Trophoblast cell (in vitro differentiated cells and primary cell): ENCODE results near the gene BTBD9.

Experiments
- DNase-seq, 2 donors: peaks; one replicate each; pipeline ENCODE4 v3.0.0-alpha.2; 2016
- H2AFZ ChIP-seq: 2 replicates; pipeline ENCODE4 v1.6.1; 2013; ENCODE audit warnings: low read length, moderate library complexity, mild to moderate bottlenecking; ENCODE audit not compliant: insufficient read depth, poor library complexity
- H2AK5ac ChIP-seq: 2 replicates; pipeline ENCODE4 v1.6.1; 2013; ENCODE audit warnings: mild to moderate bottlenecking, low read length
- H2BK120ac ChIP-seq: 2 replicates; pipeline ENCODE4 v1.6.1; 2013; ENCODE audit warnings: low read length, mild to moderate bottlenecking, moderate library complexity; ENCODE audit not compliant: insufficient read depth, poor library complexity
- H2BK12ac ChIP-seq: 2 replicates; pipeline ENCODE4 v1.6.1; 2013; ENCODE audit warnings: mild to moderate bottlenecking, low read length, moderate library complexity
- H2BK5ac ChIP-seq: 2 replicates; pipeline ENCODE4 v1.6.1; 2013; ENCODE audit warnings: low read length, low read depth, moderate library complexity, mild to moderate bottlenecking; ENCODE audit not compliant: poor library complexity
- H3K14ac ChIP-seq: 2 replicates; pipeline ENCODE4 v1.6.1; 2013; ENCODE audit warnings: mild to moderate bottlenecking, low read length
- H3K18ac ChIP-seq: 2 replicates; pipeline ENCODE4 v1.6.1; 2013; ENCODE audit warnings: mild to moderate bottlenecking, low read length
- H3K23ac ChIP-seq: 2 replicates; pipeline ENCODE4 v1.6.1; 2013; ENCODE audit warnings: low read length
- H3K27ac ChIP-seq: 2 replicates; pipeline ENCODE4 v1.5.1; 2013; ENCODE audit warnings: low read depth, mild to moderate bottlenecking, inconsistent platforms, low read length, moderate library complexity
- H3K27me3 ChIP-seq: 2 replicates; pipeline ENCODE4 v1.6.1; 2013; ENCODE audit warnings: inconsistent platforms, mild to moderate bottlenecking, low read length, moderate library complexity; ENCODE audit not compliant: insufficient read depth
- H3K36me3 ChIP-seq, 2 experiments: 1 replicate in 1 of 2; 2 replicates in 1 of 2; pipeline ENCODE4 v1.6.1; 2013; ENCODE audit warnings: low read length in 2 of 2, mild to moderate bottlenecking in 2 of 2, moderate library complexity in 1 of 2; ENCODE audit not compliant: insufficient read depth in 2 of 2, control insufficient read depth in 1 of 2
- H3K4ac ChIP-seq: 2 replicates; pipeline ENCODE4 v1.6.1; 2013; ENCODE audit warnings: low read depth, mild to moderate bottlenecking, low read length, moderate library complexity
- H3K4me1 ChIP-seq, 2 experiments: 1 replicate in 1 of 2; 2 replicates in 1 of 2; pipeline ENCODE4 v1.6.1; 2013; ENCODE audit warnings: low read length in 2 of 2, mild to moderate bottlenecking in 2 of 2, moderate library complexity in 1 of 2; ENCODE audit not compliant: insufficient read depth in 2 of 2, control insufficient read depth in 1 of 2
- H3K4me2 ChIP-seq: 2 replicates; pipeline ENCODE4 v1.6.1; 2013; ENCODE audit warnings: inconsistent platforms, mild to moderate bottlenecking, low read length, moderate library complexity
- H3K4me3 ChIP-seq: 2 replicates; pipeline ENCODE4 v1.5.1; 2013; ENCODE audit warnings: mild to moderate bottlenecking, low read depth, low read length, inconsistent platforms
- H3K79me1 ChIP-seq: one replicate; pipeline ENCODE4 v1.6.1; 2013; ENCODE audit warnings: low read length
- H3K79me2 ChIP-seq: 2 replicates; pipeline ENCODE4 v1.6.1; 2013; ENCODE audit warnings: low read length, mild to moderate bottlenecking; ENCODE audit not compliant: control insufficient read depth, insufficient read depth, poor library complexity
- H3K9ac ChIP-seq: 2 replicates; pipeline ENCODE4 v1.6.1; 2013; ENCODE audit warnings: mild to moderate bottlenecking, low read length
- H3K9me3 ChIP-seq: 2 replicates; pipeline ENCODE4 v1.6.1; 2013; ENCODE audit warnings: low read depth, mild to moderate bottlenecking, control low read depth, inconsistent platforms, low read length; ENCODE audit not compliant: insufficient read depth
- H4K12ac ChIP-seq: 2 replicates; pipeline ENCODE4 v1.6.1; 2013; ENCODE audit warnings: low read depth, mild to moderate bottlenecking, low read length, moderate library complexity
- H4K8ac ChIP-seq: 2 replicates; pipeline ENCODE4 v1.6.1; 2013; ENCODE audit warnings: low read depth, mild to moderate bottlenecking, low read length, moderate library complexity
- H4K91ac ChIP-seq: one replicate; pipeline ENCODE4 v1.6.1; 2013; ENCODE audit warnings: low read depth, mild to moderate bottlenecking, low read length, moderate library complexity
- WGBS: extraction: QIAGEN DNeasy Blood & Tissue Kit; methylation state at CpG from one replicate; pipeline ENCODE4 v1.1.7; 2013; ENCODE audit warnings: missing lambda C conversion rate; ENCODE audit not compliant: insufficient read length, insufficient coverage; ENCODE audit errors: extremely low coverage; 5-methylcytosine and 5-hydroxymethylcytosine counted together

BTBD9 gene

DNA sequence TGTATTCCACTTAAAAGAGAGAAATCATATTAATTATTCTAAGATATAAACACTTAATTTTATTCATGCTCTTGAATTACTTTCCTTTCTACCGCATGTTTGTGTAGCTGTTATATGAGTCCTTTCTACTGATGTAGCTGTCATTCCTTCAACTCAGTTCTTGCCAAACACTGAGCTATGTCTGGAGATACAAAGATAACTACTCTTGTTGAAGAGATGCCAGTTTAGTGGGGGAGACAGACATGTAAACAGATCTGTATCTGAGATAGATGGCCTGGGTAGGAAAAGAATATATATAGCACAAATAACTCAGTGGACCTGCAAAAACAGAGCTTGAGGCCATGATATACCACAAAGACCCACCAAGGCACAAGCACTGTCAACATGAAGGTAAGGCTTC is 157.3 kb downstream of the BTBD9 start:
- Histone ChIP-seq H3K18ac (no peak overlapping the region), H3K4me3 (no peak overlapping the region), H3K79me1 (peaks cover 2% of the 10 kb centered on the region), H3K23ac (no peak overlapping the region), H2BK12ac (no peak overlapping the region), H4K8ac (no peak overlapping the region), H3K9me3 (no peaks in the 10 kb centered on the region), H3K79me2 (no peaks in the 10 kb centered on the region), H3K14ac (no peak overlapping the region), H2BK120ac (no peak overlapping the region), H3K9ac (no peak overlapping the region), H2BK5ac (no peak overlapping the region), H3K36me3 (no peaks in the 10 kb centered on the region), H4K12ac (no peak overlapping the region), H4K91ac (no peak overlapping the region), H2AK5ac (no peak overlapping the region), H2AFZ (no peak overlapping the region), H3K4me2 (no peak overlapping the region), H3K4me1 (peaks cover 3 to 8% of the 10 kb centered on the region in 2 experiments), H3K27me3 (no peaks in the 10 kb centered on the region), H3K4ac (no peak overlapping the region), H3K27ac (no peak overlapping the region)
- no CpG with 5 or more reads among the region's 1 CpG for WGBS
- peak in 1 of 2 donors; percentile 62 for DNase-seq

GRCh38 chr6:38481851-38482250 is 157.9 kb downstream of the BTBD9 start:
- no peaks in the 10 kb centered on the region for H3K27me3 ChIP-seq
- no peak for DNase-seq

DNA sequence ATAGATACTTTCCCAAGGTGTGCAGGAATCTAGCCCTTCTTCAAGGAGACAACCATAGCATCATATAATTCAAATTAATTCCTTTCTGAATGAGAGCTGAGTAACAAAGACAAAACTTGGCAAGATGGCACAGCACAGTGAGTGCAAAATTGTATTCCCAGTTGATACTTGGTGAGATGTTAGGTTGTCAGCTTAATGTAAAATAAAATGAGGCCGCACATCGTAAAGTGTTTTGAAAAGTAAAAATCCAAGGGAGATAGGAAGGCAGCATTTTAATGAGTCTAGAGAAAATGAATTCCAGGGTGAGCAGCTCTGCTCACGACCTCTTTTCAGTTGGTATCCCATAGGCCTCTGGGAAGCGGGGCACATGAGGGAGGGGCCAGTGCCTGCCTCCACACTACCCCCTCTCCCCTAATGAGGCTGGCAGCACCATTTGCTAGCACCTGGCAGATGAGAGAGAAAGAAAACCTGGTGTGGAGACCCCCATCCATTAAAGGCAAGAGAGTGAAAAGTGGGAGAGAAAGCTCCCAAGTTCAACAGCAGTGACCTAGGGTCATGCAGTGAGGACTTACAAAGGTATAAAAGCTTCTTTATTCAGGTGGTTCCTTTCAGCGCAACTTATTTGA is 158.4 kb downstream of the BTBD9 start:
- no CpG with 5 or more reads among the region's 5 CpGs for WGBS

More at GRCh38 chr6:38481851-38482250, 157.9 kb downstream of the BTBD9 start:
- H3K36me3 ChIP-seq = no peaks in the 10 kb centered on the region
- no peak overlapping the region for H3K18ac ChIP-seq
- no peak overlapping the region for H3K27ac ChIP-seq
- H2BK5ac ChIP-seq = no peak overlapping the region
- no peak overlapping the region for H4K8ac ChIP-seq
- H3K9ac ChIP-seq = no peak overlapping the region
- H3K14ac ChIP-seq = no peak overlapping the region
- no peak overlapping the region for H3K4me3 ChIP-seq
- no CpG with 5 or more reads among the region's 4 CpGs for WGBS
- no peak overlapping the region for H3K4ac ChIP-seq
- H2BK12ac ChIP-seq = peak overlapping the region; percentile 3
- no peaks in the 10 kb centered on the region for H3K9me3 ChIP-seq
- H2BK120ac ChIP-seq = no peak overlapping the region
- no peak overlapping the region for H4K12ac ChIP-seq
- no peak overlapping the region for H2AK5ac ChIP-seq
- no peak overlapping the region for H3K23ac ChIP-seq
- no peak overlapping the region for H2AFZ ChIP-seq
- H3K4me2 ChIP-seq = no peak overlapping the region
- H3K79me1 ChIP-seq = peaks cover 2% of the 10 kb centered on the region
- no peaks in the 10 kb centered on the region for H3K79me2 ChIP-seq
- peaks cover 3 to 8% of the 10 kb centered on the region in 2 experiments for H3K4me1 ChIP-seq
- no peak overlapping the region for H4K91ac ChIP-seq

GRCh38 chr6:38480036-38480435 is 159.7 kb downstream of the BTBD9 start:
- no peak for DNase-seq
- peaks cover 3 to 8% of the 10 kb centered on the region in 2 experiments for H3K4me1 ChIP-seq
- H2BK12ac ChIP-seq = no peak overlapping the region
- H4K8ac ChIP-seq = no peak overlapping the region
- no peaks in the 10 kb centered on the region for H3K9me3 ChIP-seq
- H2AFZ ChIP-seq = no peak overlapping the region
- no peak overlapping the region for H3K4me2 ChIP-seq
- H2AK5ac ChIP-seq = no peak overlapping the region
- H4K12ac ChIP-seq = no peak overlapping the region
- no peaks in the 10 kb centered on the region for H3K79me2 ChIP-seq
- H2BK120ac ChIP-seq = no peak overlapping the region
- H2BK5ac ChIP-seq = no peak overlapping the region
- H3K79me1 ChIP-seq = peaks cover 2% of the 10 kb centered on the region
- no CpG with 5 or more reads among the region's 4 CpGs for WGBS
- H4K91ac ChIP-seq = no peak overlapping the region
- H3K4me3 ChIP-seq = no peak overlapping the region
- H3K18ac ChIP-seq = no peak overlapping the region
- H3K36me3 ChIP-seq = no peaks in the 10 kb centered on the region
- peak overlapping the region; percentile 63 for H3K23ac ChIP-seq
- H3K9ac ChIP-seq = no peak overlapping the region
- no peak overlapping the region for H3K14ac ChIP-seq
- no peak overlapping the region for H3K27ac ChIP-seq
- no peak overlapping the region for H3K4ac ChIP-seq
- no peaks in the 10 kb centered on the region for H3K27me3 ChIP-seq

More for the DNA sequence above, 158.4 kb downstream of the BTBD9 start:
- Histone ChIP-seq H3K79me1 (peaks cover 2% of the 10 kb centered on the region), H3K4me3 (no peak overlapping the region), H2BK120ac (no peak overlapping the region), H3K27ac (no peak overlapping the region), H2BK5ac (no peak overlapping the region), H3K79me2 (no peaks in the 10 kb centered on the region), H3K14ac (no peak overlapping the region), H3K4me1 (peaks cover 3 to 8% of the 10 kb centered on the region in 2 experiments), H3K9me3 (no peaks in the 10 kb centered on the region), H4K8ac (no peak overlapping the region), H3K4ac (no peak overlapping the region), H3K9ac (no peak overlapping the region), H3K27me3 (no peaks in the 10 kb centered on the region), H2AK5ac (no peak overlapping the region), H4K12ac (no peak overlapping the region), H2AFZ (no peak overlapping the region), H3K36me3 (no peaks in the 10 kb centered on the region), H2BK12ac (peak overlapping the region; percentile 24), H4K91ac (no peak overlapping the region), H3K23ac (no peak overlapping the region), H3K4me2 (no peak overlapping the region), H3K18ac (no peak overlapping the region)
- no peak for DNase-seq
